Stimulated activated CD4-positive, alpha-beta T cell treated with anti-CD3 and anti-CD28 coated beads, Interleukin-12 subunit alpha, Interleukin-12 subunit beta, amount 100 ng/mL, for 48 hours (primary cell): ENCODE measurements around the gene NCBP2L.

Experiments used
- DNase-seq, 3 donors: peaks; one replicate each; pipeline ENCODE4 v3.0.0-alpha.2; 2020; ENCODE audit warnings: low read depth in 2 of 3, low spot score in 1 of 3

Gene NCBP2L

DNA sequence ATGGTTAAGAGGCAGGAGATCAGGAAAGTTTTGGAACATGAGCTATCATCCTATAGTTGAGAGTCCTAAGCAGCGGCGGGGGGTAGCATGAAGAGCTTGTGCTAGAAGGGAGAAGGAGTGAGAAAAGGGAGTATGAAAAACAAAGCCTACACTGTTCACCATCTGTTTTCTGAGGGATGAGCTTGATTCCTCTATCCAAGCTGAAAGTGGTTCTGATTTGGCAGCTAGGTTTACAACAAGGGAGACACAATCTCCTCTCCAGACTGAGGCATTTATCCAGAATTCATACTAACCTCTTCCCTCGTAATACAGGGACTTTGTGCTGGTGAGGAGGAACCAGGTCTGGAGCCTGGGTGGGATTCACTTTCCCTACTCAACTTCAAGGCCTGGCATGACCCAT is 25.5 kb upstream of the NCBP2L start:
- DNase-seq = no peak

DNA sequence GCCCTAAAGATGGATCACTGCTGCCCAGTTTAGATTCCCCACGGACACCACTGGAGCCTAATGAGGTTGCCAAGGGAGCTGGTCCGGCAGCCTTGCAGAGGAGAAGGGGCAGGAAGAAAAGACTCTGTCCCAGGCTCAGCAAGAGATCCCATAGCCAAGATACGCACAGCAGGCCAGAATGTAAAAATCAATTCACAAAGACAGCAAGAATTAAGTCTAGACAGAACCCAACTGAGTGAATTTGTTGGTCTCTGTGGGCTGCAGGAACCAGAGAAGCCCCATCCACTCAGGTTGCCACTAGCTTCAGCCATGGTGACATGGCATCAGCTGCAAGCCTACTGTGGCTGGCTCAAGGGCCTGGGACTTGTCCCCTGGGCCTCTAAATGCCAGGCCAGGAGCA is 24.8 kb upstream of the NCBP2L start:
- no peak for DNase-seq

- DNase-seq = no peak
Measured at GRCh38 chrX:107753187-107753586, 24.3 kb upstream of the NCBP2L start.

GRCh38 chrX:107755721-107756120 is 21.8 kb upstream of the NCBP2L start:
- no peak for DNase-seq

DNA sequence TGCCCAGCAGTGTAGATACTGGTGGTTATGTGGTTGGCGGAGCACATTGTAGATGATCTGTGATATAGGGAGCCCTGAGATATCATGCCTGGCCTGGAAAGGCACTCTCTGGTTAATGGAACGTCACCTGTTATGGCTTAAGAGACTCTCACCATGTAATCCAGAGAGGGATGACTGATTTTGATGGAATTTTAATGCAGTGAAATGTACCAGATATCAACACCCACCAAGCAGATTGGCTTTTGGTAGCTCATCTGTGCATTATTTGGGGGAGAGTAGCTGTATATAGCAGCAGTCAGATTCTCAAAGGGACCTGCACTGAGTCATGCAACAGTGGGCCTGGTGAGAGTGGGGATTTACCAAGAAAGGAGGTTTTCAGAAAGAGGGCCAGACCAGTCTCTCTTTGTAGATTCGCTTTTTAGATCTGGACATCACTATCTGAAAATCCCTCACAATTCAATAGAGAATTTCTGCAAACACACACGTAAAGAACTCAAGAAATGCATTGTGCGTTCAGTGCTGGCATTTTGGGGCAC is 19.2 kb upstream of the NCBP2L start:
- DNase-seq = no peak

GRCh38 chrX:107760304-107761077 is 17.0 kb upstream of the NCBP2L start:
- no peak for DNase-seq

DNA sequence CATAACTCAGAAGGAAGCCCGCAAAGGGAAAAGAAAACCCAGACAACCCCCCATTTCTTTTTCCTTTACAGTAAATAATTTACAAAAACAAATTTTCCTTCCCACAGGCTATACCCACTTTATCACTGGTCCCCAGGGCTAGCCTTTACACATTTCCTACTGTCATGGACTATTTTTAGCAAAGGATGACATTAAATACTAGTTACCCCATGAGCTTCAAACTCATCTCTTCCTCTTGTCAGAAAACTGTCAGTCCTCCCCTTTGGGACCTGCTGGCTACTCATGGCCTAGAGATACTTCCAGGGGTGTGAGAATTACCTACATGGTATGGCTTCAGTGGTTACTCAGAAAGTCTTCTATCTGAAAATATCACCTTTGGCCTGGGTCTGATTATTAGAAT is 13.9 kb upstream of the NCBP2L start:
- no peak for DNase-seq

DNA sequence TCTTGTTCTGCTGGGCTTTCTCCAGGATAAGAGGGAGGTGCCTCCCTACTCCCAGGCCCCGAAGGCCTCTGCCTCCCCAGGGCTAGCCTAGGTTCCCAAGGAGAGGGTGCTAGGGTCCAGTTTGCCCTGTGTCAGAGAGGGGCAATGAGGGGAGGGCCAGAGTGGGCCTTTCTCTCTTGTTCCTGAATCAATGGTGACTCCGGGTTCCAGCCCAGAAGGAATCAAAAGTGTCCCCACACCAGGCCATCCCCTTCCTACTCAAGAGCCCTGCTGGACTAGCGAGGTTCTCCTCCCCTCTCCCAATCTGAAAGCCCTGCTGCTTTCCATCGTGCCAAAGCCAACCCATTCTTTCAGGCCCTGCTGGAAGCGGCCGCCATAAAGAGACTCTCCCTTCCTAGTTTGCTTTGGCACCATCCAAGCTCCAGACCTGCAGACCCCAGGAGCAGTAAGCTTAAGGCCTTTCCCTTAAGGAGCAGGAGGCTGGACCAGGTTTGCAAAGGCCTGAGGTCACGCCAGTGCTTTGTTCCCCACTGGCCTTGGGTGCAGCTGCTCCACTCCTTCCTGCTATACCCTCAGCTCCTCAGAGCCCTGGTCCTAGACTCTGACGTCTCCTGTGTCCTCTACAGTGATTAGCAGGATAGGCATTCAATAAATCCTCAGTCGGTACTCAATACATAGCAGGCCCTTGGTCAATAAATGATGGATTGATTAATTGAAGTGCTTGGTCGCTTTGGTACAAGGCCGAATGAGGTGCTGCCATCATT is 12.5 kb upstream of the NCBP2L start:
- DNase-seq = no peak

- no peak for DNase-seq
Measured at GRCh38 chrX:107766470-107767150, 10.9 kb upstream of the NCBP2L start.

GRCh38 chrX:107768051-107768450 is 9.5 kb upstream of the NCBP2L start:
- no peak for DNase-seq

DNA sequence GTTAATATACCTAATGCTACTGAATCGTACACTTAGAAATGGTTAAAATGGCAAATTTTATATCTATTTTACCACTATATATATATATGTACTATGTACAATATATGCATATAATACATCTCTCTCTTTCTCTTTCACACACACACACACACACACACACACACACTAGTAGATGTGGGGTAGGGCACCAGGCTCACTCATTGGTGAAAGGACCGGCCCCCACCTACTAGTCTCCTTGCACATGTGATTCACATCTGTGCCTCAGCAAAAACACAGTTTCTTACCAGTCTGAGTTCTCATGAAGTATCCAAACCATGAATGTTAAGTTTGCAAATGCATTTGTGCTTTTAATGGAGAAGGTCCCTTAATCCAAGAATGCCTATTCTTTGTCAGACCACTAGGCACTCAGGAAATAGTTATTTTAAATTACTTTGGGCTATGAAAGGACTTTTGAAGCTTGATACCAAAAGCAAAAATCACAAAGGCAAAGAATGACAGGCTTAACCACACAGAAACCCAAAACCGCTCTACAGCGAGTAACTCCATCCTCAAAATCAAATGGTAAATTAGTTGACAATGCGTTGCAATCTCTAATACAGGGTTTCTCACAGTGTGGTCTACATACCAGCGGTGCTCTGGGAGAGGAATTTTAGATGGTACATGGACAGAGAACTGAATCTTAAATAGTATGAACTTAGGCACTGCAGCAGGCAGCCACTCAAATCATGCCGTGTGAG is 7.8 kb upstream of the NCBP2L start:
- DNase-seq = no peak

DNA sequence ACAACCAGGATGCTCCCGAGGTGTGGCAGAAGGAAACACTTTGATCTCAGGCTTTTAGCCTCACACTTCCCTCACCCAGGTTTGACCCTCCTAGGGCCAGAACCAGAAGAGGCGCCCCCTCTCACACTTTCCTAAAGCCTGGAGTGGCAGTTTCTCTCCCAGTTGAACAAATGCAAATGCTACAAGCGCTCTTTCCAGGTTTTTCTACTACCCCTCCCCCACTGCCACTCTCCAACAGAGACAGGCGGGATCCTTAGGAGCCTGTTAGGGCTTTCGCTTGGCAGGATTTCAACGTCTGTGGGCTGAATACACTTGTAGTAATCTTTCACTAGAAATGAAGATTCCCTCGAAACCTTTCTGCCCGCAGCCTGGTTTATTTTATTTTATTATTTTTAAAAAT is 4.3 kb upstream of the NCBP2L start:
- no peak for DNase-seq

DNA sequence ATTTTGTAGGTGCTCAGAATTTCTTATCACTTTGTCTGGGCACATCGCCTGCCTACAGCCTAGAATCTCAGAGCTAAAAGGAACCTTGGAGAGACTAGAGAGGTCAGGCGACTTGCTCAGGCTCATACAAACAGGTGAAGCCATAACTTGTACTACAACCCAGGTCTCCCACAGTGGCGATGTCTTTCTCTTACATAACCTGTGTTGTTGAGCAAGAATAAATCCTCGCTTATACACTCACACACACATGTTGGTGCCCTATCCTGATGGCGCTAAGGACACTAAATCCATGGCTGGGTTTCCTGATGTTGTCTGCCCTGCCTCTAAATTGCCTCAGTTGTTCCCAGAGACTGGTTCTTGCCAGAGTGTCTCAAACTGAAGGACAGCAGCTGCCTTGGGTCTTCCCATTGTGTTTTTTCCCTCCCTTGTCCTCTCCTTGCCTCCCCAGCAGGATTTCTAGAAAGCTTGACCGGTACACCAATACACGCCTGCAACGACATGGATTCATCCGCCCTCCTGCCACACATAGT is 3.6 kb upstream of the NCBP2L start:
- DNase-seq = no peak

DNA sequence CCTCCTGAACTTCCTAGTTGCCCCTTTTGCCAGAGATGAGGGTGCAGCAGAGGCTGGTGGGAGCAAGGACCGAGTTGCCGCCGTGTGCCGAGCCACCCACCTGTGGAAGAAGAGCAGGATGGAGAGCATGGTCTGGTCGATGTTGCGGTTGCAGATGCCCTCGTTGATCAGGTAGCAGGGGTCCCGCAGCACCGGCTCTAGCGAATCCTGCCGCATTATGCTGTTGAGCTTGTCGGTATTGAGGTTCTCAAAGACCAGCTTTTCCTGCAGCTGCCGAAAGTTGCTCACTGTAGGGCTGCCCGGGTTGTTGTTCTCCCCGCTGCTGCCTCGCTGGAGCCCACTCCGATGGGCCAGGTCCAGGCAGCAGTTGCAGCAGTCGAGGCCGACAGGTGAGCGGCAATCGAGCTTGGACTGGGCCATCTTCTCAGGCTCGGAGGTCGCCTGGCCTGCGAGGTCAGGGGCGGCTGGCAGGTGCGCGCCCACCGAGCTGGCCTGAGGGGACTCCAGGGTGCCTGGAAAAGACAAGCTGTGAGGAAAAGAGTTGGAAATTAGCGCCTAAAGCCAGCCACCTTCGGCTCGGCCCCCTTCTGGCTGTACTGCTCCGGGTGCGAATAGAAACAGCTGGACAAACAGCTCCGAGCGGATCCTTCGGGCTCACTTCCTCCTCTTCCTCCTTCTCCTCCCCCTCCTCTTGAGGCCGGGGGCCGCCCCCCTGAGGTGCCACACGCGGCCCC is 2.4 kb upstream of the NCBP2L start:
- DNase-seq = no peak

DNA sequence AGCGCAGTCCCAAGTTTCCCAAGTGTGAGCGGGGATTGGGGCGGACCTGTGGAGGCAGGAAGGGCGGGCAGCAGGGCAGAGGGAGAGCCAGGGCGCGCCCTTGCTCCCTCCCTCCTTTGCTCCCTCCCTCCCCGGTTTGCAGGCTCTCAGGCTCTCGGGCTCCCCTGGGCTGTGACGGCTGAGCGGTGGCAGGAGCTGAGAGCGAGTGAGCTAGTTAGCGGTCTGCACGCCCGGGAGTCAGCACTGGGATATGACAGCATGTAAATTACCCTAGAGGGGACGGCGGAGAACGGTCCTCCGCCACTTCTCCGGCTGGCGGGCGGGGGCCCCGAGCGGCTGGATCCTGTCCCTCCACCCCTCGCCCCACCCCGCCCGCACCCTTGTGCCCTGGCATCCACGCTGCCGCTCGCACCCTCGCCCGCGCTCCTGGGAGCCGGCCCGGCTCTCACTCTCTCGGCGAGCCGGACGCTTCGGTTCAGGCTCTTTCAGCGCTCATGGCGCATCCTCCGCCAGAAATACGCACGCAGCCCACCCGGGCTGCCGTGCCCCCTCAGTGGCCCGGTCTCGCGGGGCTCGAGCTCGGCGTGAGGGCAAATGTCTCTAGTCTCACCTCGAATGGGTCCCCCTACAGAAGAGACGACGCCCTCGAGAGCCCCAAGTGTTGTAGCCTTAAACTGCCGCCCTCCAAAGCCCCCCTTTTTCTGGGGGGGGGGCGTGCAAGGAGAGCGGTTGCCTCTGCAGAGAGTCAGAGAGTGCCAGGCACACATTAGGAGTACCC is 1.6 kb upstream of the NCBP2L start, which contains the start of gene TSC22D3:
Gene TSC22D3, minus strand, starts transcription at position 54 of the 778 bp plus-strand sequence. CDS start 368 bp downstream, outside the sequence.
- peak; percentile 15 to 49 (median 41) for DNase-seq

GRCh38 chrX:107776649-107777535 is 641 bp upstream of the NCBP2L start:
- peak; percentile 61 to 81 (median 66) for DNase-seq

GRCh38 chrX:107780525-107780924 is 3.0 kb downstream of the NCBP2L start:
- no peak for DNase-seq

GRCh38 chrX:107787827-107788226 is 10.3 kb downstream of the NCBP2L start:
- no peak for DNase-seq
